SK-N-SH (cell line): ENCODE results near the gene KLK15.

ENCODE experiments used
- CTCF ChIP-seq: fragments of 200-600 bp; sonication (generic); IDR thresholded peaks from 2 replicates; pipeline ENCODE4 v1.6.1; 2017; ENCODE audit warnings: antibody characterized with exemption, mild to moderate bottlenecking, moderate library complexity
- EP300 ChIP-seq, 2 experiments: IDR thresholded peaks; 2 replicates each; pipeline versions ENCODE4 v1.4.0 to v1.6.1; 2012; ENCODE audit warnings: borderline replicate concordance in 1 of 2, low read depth in 1 of 2, low read length in 1 of 2
- EZH2phosphoT487 ChIP-seq: fragments of 200-600 bp; sonication (generic); IDR thresholded peaks from 2 replicates; pipeline ENCODE4 v1.6.1; 2017; ENCODE audit warnings: low read depth, mixed run types, mild to moderate bottlenecking, antibody characterized with exemption, moderate library complexity, borderline replicate concordance
- FOXJ3 ChIP-seq: sonication (generic); formaldehyde crosslinking; IDR thresholded peaks from 2 replicates; pipeline ENCODE4 v1.5.1; 2020; ENCODE audit warnings: mild to moderate bottlenecking, missing genetic modification reagents
- JUND ChIP-seq: IDR thresholded peaks from 2 replicates; pipeline ENCODE4 v1.4.0; 2012
- MAX ChIP-seq: IDR thresholded peaks from 2 replicates; pipeline ENCODE4 v1.4.0; 2012; ENCODE audit warnings: low read depth
- PBX3 ChIP-seq: IDR thresholded peaks from 2 replicates; pipeline ENCODE4; 2012
- POLR2AphosphoS5 ChIP-seq: IDR thresholded peaks from 2 replicates; pipeline ENCODE4 v1.6.1; 2012; ENCODE audit warnings: low read depth, low read length
- RAD21 ChIP-seq: IDR thresholded peaks from 2 replicates; pipeline ENCODE4 v1.6.1; 2012; ENCODE audit warnings: mild to moderate bottlenecking, low read length
- RCOR1 ChIP-seq: fragments of 150-350 bp; IDR thresholded peaks from 2 replicates; pipeline ENCODE4 v1.6.1; 2017; ENCODE audit warnings: antibody characterized with exemption, low read length
- REST ChIP-seq: IDR thresholded peaks from 2 replicates; pipeline ENCODE4 v1.6.1; 2012; ENCODE audit warnings: mild to moderate bottlenecking, low read depth, low read length, moderate library complexity
- SIN3A ChIP-seq: IDR thresholded peaks from 2 replicates; pipeline ENCODE4 v1.6.1; 2012; ENCODE audit warnings: low read depth, mild to moderate bottlenecking, low read length, moderate library complexity, borderline replicate concordance
- TAF1 ChIP-seq: IDR thresholded peaks from 2 replicates; pipeline ENCODE4 v1.6.1; 2012; ENCODE audit warnings: low read depth, mild to moderate bottlenecking, low read length, moderate library complexity, borderline replicate concordance
- TCF12 ChIP-seq: IDR thresholded peaks from 2 replicates; pipeline ENCODE4 v1.4.0; 2012

- TF ChIP-seq CTCF (no peak), JUND (no peak), EP300 (IDR thresholded peaks at IDR 0.05; ENCODE audit: borderline replicate concordance in 1 of 2, low read depth in 1 of 2, low read length in 1 of 2) (no peak), EZH2phosphoT487 (no peak), TAF1 (no peak), POLR2AphosphoS5 (no peak), FOXJ3 (CRISPR knock-in tag) (no peak), REST (no peak), MAX (no peak), RAD21 (no peak), TCF12 (no peak), SIN3A (no peak), PBX3 (no peak), RCOR1 (no peak)
These were observed 36.1 kb upstream of the KLK15 start for GRCh38 chr19:50869479-50869878.
